ENCODE measurements around the gene KANK3. TPM values are rescaled to one million over a fixed set of nuclear protein-coding genes. Genes with fewer than 3 reads are reported as not detected.
"Not testable (repeated sequence)": the region's sequence is repeated elsewhere in the genome, so short reads cannot be mapped to it uniquely, and the experiment has no call there.

Gene KANK3
- total RNA-seq, 2 donors from 2014 or later = 1.4 to 6.3 TPM

GRCh38 chr19:8358948-8359347 lies 15.9 kb upstream of the KANK3 start:
- peaks cover 3% of the 10 kb centered on the region for H3K9me3 Mint-ChIP-seq
- H3K27me3 Mint-ChIP-seq = peaks cover 12% of the 10 kb centered on the region
- ATAC-seq (replicated peaks) = no peak
- no peak overlapping the region for H3K4me3 Mint-ChIP-seq
- H3K4me1 Mint-ChIP-seq = peaks cover 23% of the 10 kb centered on the region
- H3K36me3 Mint-ChIP-seq (ENCODE audit: low read depth) = peaks cover 8% of the 10 kb centered on the region
- no peak overlapping the region for H3K27ac Mint-ChIP-seq

- Mint-ChIP-seq H3K36me3 (ENCODE audit: low read depth) (no peaks in the 10 kb centered on the region), H3K4me3 (no peak overlapping the region), H3K27ac (no peak overlapping the region), H3K4me1 (peaks cover 15% of the 10 kb centered on the region), H3K9me3 (peaks cover 3% of the 10 kb centered on the region), H3K27me3 (peaks cover 8% of the 10 kb centered on the region)
- ATAC-seq (replicated peaks) = no peak
Observed at GRCh38 chr19:8357007-8357521, 14.0 kb upstream of the KANK3 start.

DNA sequence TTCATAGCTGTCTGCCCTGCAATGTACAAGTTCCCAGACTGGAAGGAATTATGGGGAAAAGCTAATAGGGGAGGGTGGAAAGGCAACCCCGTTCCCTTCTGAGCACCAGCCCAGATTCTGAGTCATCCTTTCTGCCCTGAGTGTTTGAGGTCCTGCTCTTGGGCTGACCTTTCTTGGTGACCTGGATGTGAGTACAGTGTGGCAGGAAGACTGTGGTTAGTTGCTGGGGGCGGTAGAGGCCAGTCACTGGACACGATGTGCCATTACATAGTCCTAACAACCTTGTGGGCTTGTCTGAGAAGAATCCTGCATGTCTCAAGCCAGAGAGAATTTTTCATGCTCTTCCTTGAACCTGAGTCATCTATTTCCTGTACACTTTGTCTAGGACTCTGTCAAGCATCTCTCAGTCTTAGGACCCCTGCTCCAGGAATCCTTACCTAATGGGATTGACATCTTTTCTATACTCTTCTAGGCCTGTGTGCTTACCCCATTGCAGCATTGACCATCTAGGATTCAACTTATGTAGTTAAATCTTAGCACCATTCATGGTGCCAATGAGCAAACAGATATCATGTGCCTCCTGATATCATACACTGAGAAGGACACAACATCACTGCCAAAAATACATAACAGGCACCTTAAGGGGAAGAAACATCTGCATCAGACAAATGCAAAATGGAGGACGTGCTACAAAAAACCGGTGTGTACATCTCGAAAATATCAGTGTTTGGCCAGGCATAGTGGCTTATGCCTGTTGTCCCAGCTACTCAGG lies 12.8 kb upstream of the KANK3 start:
- Mint-ChIP-seq H3K27ac (no peak overlapping the region), H3K4me1 (peaks cover 9% of the 10 kb centered on the region), H3K9me3 (peaks cover 3% of the 10 kb centered on the region), H3K27me3 (peaks cover 5% of the 10 kb centered on the region), H3K4me3 (peak overlapping the region; percentile 52), H3K36me3 (ENCODE audit: low read depth) (no peaks in the 10 kb centered on the region)
- ATAC-seq (replicated peaks) = peak; percentile 95

- H3K4me1 Mint-ChIP-seq; H3K27me3 Mint-ChIP-seq; H3K9me3 Mint-ChIP-seq; H3K36me3 Mint-ChIP-seq (ENCODE audit: low read depth); ATAC-seq (replicated peaks); H3K4me3 Mint-ChIP-seq; H3K27ac Mint-ChIP-seq: not testable (repeated sequence)
Observed at GRCh38 chr19:8352845-8353244, 9.8 kb upstream of the KANK3 start.

DNA sequence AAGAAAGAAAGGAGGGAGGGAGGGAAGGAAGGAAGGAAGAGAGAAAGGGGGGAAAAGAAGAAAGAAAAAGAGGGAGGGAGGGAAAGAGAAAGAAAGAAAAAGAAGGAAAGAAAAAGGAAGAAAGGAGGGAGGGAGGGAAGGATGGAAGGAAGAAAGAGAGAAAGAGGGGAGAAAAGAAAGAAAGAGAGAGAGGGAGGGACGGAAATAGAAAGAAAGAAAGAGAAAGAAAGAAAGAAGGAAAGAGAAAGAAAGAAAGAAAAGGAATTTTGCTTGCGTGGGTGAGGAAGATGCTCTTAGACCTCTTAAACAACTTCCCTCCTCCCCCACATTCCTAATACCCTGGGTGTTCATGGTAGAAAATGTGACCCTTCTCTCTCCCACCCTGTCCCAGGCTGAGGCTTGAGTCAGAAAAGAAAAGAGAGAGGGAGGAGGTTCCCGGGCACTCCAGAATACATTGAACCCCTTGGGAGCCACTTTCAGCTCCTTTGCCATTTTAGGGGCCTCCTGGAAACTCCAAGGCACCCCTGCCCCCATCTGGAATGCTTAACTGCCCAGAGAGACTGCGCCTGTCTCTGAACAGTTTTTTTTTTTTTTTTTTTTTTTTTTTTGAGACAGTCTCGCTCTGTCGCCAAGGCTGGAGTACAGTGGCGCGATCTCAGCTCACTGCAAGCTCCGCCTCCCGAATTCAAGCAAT lies 9.2 kb upstream of the KANK3 start:
- Mint-ChIP-seq H3K4me1 (peaks cover 9% of the 10 kb centered on the region), H3K27me3 (peaks cover 8% of the 10 kb centered on the region), H3K36me3 (ENCODE audit: low read depth) (no peaks in the 10 kb centered on the region), H3K27ac (no peak overlapping the region), H3K9me3 (peaks cover 3% of the 10 kb centered on the region), H3K4me3 (no peak overlapping the region)
- no peak for ATAC-seq (replicated peaks)

- not testable (repeated sequence) for H3K36me3 Mint-ChIP-seq (ENCODE audit: low read depth); H3K27ac Mint-ChIP-seq; H3K4me3 Mint-ChIP-seq; H3K9me3 Mint-ChIP-seq; ATAC-seq (replicated peaks); H3K4me1 Mint-ChIP-seq; H3K27me3 Mint-ChIP-seq
Observed at GRCh38 chr19:8349629-8350372, 6.7 kb upstream of the KANK3 start.

DNA sequence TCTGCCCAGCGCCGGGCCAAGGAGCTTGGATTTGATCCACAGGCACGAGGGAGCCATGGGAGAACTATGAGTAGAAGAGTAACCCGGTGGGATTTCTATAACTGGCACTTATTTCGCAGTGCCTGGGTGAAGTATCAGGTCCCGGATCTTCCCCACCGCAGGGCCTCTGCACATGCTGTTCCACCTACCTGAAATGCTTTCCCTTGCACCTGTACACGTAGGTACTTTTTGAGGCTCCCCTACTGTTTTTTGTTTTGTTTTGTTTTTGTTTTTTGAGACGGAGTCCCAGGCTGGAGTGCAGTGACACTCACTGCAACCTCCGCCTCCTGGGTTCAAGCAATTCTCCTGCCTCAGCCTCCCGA lies 402 bp upstream of the KANK3 start:
- peaks cover 4% of the 10 kb centered on the region for H3K4me1 Mint-ChIP-seq
- H3K27me3 Mint-ChIP-seq = no peaks in the 10 kb centered on the region
- no peaks in the 10 kb centered on the region for H3K9me3 Mint-ChIP-seq
- ATAC-seq (replicated peaks) = peak; percentile 4
- peak overlapping the region; percentile 80 for H3K4me3 Mint-ChIP-seq
- peak overlapping the region; percentile 67 for H3K27ac Mint-ChIP-seq
- no peaks in the 10 kb centered on the region for H3K36me3 Mint-ChIP-seq (ENCODE audit: low read depth)

DNA sequence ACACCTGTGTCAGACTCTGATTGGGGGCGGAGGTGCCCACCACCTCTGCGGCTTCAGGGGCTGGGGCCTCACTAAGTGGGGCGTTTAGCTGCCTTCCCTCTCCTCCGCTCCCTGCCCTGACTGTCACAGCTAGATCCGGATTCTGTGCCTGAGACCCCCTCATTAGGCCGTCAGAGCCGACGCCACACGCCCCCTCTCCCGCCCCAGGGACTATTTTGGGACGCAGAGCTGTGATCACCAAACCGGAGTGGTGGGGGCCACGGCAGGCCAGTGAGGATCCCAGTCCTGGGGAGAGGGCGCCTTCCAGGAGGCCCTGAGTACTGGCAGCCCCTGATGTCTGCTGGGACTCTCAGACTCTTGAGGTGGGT lies 762 bp downstream of the KANK3 start:
- ATAC-seq (replicated peaks) = no peak

GRCh38 chr19:8341504-8341903 lies 1.6 kb downstream of the KANK3 start:
- not testable (repeated sequence) for H3K27ac Mint-ChIP-seq; ATAC-seq (replicated peaks); H3K27me3 Mint-ChIP-seq; H3K36me3 Mint-ChIP-seq (ENCODE audit: low read depth); H3K4me1 Mint-ChIP-seq; H3K9me3 Mint-ChIP-seq
- H3K4me3 Mint-ChIP-seq = peak overlapping the region; percentile 80

More for the DNA sequence above, 762 bp downstream of the KANK3 start:
- Mint-ChIP-seq H3K4me3 (peak overlapping the region; percentile 80), H3K36me3 (ENCODE audit: low read depth) (no peaks in the 10 kb centered on the region), H3K9me3 (no peaks in the 10 kb centered on the region), H3K4me1 (peaks cover 4% of the 10 kb centered on the region), H3K27ac (no peak overlapping the region), H3K27me3 (peaks cover 4% of the 10 kb centered on the region)

- Mint-ChIP-seq H3K36me3 (ENCODE audit: low read depth) (no peaks in the 10 kb centered on the region), H3K27me3 (peaks cover 12% of the 10 kb centered on the region), H3K27ac (no peak overlapping the region), H3K4me1 (peaks cover 4% of the 10 kb centered on the region), H3K4me3 (no peak overlapping the region), H3K9me3 (no peaks in the 10 kb centered on the region)
- ATAC-seq (replicated peaks) = no peak
Observed at GRCh38 chr19:8340341-8341096, 2.5 kb downstream of the KANK3 start.

DNA sequence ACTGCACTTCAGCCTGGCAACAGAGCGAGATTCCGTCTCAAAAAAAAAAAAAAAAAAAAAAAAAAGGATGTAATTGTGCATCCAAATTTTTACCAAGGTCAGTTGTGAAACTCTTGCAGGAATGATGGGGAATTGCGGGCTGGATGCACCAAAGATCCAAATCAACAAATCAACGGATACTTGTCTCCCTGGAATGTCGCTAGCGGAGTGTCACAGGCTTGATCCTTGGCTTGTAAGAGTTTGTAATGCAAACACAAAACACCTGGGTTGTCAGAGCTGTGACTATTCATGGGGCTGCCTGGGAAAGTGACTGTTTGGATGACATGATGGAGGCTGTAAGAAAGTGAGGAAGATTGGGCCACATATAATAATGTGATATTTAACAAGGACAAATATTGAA lies 4.2 kb downstream of the KANK3 start:
- peaks cover 12% of the 10 kb centered on the region for H3K27me3 Mint-ChIP-seq
- peaks cover 4% of the 10 kb centered on the region for H3K4me1 Mint-ChIP-seq
- no peak overlapping the region for H3K4me3 Mint-ChIP-seq
- no peaks in the 10 kb centered on the region for H3K9me3 Mint-ChIP-seq
- no peaks in the 10 kb centered on the region for H3K36me3 Mint-ChIP-seq (ENCODE audit: low read depth)
- no peak overlapping the region for H3K27ac Mint-ChIP-seq
- no peak for ATAC-seq (replicated peaks)

- ATAC-seq (replicated peaks) = no peak
- Mint-ChIP-seq H3K36me3 (ENCODE audit: low read depth) (no peaks in the 10 kb centered on the region), H3K9me3 (no peaks in the 10 kb centered on the region), H3K27ac (no peak overlapping the region), H3K27me3 (peaks cover 12% of the 10 kb centered on the region), H3K4me1 (no peaks in the 10 kb centered on the region), H3K4me3 (no peak overlapping the region)
Observed at GRCh38 chr19:8337728-8338127, 5.3 kb downstream of the KANK3 start.

DNA sequence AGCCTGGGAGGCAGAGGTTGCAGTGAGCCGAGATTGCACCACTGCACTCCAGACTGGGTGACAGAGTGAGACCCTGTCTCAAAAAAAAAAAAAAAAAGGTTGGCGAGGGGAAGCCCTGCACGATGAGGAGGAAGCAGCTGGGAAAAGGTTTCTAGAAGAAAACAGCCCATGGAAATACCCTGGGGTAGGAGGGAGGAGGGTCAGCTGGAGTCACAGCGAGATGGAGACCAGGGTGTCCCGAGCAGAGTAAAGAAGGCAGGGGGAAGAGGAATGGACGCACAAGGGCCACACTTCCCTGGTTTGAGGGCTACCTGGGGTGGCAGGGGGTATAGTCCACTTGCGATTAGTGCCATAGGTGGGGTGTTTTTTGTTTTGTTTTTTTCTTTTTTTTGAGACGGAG lies 6.4 kb downstream of the KANK3 start:
- Mint-ChIP-seq H3K27ac (no peak overlapping the region), H3K4me3 (no peak overlapping the region), H3K9me3 (no peaks in the 10 kb centered on the region), H3K36me3 (ENCODE audit: low read depth) (no peaks in the 10 kb centered on the region), H3K27me3 (peaks cover 12% of the 10 kb centered on the region), H3K4me1 (no peaks in the 10 kb centered on the region)
- no peak for ATAC-seq (replicated peaks)

- no peaks in the 10 kb centered on the region for H3K4me1 Mint-ChIP-seq
- peak overlapping the region; percentile 27 for H3K4me3 Mint-ChIP-seq
- H3K9me3 Mint-ChIP-seq = no peaks in the 10 kb centered on the region
- peaks cover 12% of the 10 kb centered on the region for H3K27me3 Mint-ChIP-seq
- no peak for ATAC-seq (replicated peaks)
- no peak overlapping the region for H3K27ac Mint-ChIP-seq
- no peaks in the 10 kb centered on the region for H3K36me3 Mint-ChIP-seq (ENCODE audit: low read depth)
Observed at GRCh38 chr19:8336072-8336569, 6.9 kb downstream of the KANK3 start.
